ENCODE results near the gene CLDN25. TPM values are rescaled to one million over a fixed set of nuclear protein-coding genes. Genes with fewer than 3 reads are reported as not detected.

CLDN25 gene
- total and polyA plus RNA-seq, 2 of the 13 experiments (the other 11 are each of a cell fraction or from before 2014, with no cell fraction given) = not detected

GRCh38 chr11:113773416-113774173 is 6.0 kb upstream of the CLDN25 start, which contains the start of gene ZW10 (continued):
- TF ChIP-seq, protein P1, sequence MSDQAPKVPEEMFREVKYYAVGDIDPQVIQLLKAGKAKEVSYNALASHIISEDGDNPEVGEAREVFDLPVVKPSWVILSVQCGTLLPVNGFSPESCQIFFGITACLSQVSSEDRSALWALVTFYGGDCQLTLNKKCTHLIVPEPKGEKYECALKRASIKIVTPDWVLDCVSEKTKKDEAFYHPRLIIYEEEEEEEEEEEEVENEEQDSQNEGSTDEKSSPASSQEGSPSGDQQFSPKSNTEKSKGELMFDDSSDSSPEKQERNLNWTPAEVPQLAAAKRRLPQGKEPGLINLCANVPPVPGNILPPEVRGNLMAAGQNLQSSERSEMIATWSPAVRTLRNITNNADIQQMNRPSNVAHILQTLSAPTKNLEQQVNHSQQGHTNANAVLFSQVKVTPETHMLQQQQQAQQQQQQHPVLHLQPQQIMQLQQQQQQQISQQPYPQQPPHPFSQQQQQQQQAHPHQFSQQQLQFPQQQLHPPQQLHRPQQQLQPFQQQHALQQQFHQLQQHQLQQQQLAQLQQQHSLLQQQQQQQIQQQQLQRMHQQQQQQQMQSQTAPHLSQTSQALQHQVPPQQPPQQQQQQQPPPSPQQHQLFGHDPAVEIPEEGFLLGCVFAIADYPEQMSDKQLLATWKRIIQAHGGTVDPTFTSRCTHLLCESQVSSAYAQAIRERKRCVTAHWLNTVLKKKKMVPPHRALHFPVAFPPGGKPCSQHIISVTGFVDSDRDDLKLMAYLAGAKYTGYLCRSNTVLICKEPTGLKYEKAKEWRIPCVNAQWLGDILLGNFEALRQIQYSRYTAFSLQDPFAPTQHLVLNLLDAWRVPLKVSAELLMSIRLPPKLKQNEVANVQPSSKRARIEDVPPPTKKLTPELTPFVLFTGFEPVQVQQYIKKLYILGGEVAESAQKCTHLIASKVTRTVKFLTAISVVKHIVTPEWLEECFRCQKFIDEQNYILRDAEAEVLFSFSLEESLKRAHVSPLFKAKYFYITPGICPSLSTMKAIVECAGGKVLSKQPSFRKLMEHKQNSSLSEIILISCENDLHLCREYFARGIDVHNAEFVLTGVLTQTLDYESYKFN (CRISPR knock-in tag; conservative IDR thresholded peaks at IDR 0.05) = no peak; the same call in 1 of the 2 replicates
- TF ChIP-seq RBAK (CRISPR knock-in tag; IDR thresholded peaks at IDR 0.05) (0 out of 2 replicates have a peak, but pooled peaks have one; percentile 24), ZBTB44 (CRISPR knock-in tag; IDR thresholded peaks at IDR 0.05) (no peak), EP300 (IDR thresholded peaks at IDR 0.05; ENCODE audit: low read depth in 2 of 2, low read length in 2 of 2) (no peak), EP300 (CRISPR knock-in tag; IDR thresholded peaks at IDR 0.05; ENCODE audit: borderline replicate concordance) (no peak), RBFOX2 (IDR thresholded peaks at IDR 0.05; ENCODE audit: low read depth, low read length) (peak; percentile 85), ARNT2 (CRISPR knock-in tag; IDR thresholded peaks at IDR 0.05; ENCODE audit: low read depth) (peak; percentile 86), HOXA3 (CRISPR knock-in tag; IDR thresholded peaks at IDR 0.05) (peak; percentile 78; the same call in 1 of the 2 replicates), ZFY (CRISPR knock-in tag; IDR thresholded peaks at IDR 0.05) (peak; percentile 88), NCOA1 (CRISPR knock-in tag; IDR thresholded peaks at IDR 0.05) (no peak), ZNF746 (CRISPR knock-in tag; IDR thresholded peaks at IDR 0.05) (no peak), POLR2AphosphoS5 (IDR thresholded peaks at IDR 0.05; ENCODE audit: low read depth, low read length) (peak; percentile 87), ZNF724P (CRISPR knock-in tag; IDR thresholded peaks at IDR 0.05; ENCODE audit: borderline replicate concordance) (no peak), ZNF350 (CRISPR knock-in tag; IDR thresholded peaks at IDR 0.05; ENCODE audit: borderline replicate concordance, low read depth) (peak; percentile 77; the same call in 1 of the 2 replicates), EED (CRISPR knock-in tag; IDR thresholded peaks at IDR 0.05) (no peak)
- TF ChIP-seq, protein P2, sequence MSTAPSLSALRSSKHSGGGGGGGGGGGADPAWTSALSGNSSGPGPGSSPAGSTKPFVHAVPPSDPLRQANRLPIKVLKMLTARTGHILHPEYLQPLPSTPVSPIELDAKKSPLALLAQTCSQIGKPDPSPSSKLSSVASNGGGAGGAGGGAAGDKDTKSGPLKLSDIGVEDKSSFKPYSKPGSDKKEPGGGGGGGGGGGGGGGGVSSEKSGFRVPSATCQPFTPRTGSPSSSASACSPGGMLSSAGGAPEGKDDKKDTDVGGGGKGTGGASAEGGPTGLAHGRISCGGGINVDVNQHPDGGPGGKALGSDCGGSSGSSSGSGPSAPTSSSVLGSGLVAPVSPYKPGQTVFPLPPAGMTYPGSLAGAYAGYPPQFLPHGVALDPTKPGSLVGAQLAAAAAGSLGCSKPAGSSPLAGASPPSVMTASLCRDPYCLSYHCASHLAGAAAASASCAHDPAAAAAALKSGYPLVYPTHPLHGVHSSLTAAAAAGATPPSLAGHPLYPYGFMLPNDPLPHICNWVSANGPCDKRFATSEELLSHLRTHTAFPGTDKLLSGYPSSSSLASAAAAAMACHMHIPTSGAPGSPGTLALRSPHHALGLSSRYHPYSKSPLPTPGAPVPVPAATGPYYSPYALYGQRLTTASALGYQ (CRISPR knock-in tag; IDR thresholded peaks at IDR 0.05) = no peak; the same call in 1 of the 2 replicates
- TF ChIP-seq, protein P3, sequence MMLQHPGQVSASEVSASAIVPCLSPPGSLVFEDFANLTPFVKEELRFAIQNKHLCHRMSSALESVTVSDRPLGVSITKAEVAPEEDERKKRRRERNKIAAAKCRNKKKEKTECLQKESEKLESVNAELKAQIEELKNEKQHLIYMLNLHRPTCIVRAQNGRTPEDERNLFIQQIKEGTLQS (CRISPR knock-in tag; IDR thresholded peaks at IDR 0.05) = no peak
